GM12891 (cell line): ENCODE data around the gene IL1RAPL2.
"Not testable (repeated sequence)": the region's sequence is repeated elsewhere in the genome, so short reads cannot be mapped to it uniquely, and the experiment has no call there.

ENCODE experiments used
- DNase-seq: peaks from one replicate; pipeline ENCODE4 v3.0.0; 2011; ENCODE audit warnings: low spot score; ENCODE audit not compliant: insufficient read length
- FAIRE-seq: peaks from 2 replicates; lab custom pipeline; 2011; peaks lifted over from hg19 to GRCh38; lab: Jason Lieb, UNC
- PAX5 ChIP-seq: IDR thresholded peaks from 2 replicates; pipeline ENCODE4 v1.6.1; 2011; ENCODE audit warnings: low read length, moderate library complexity, mild to moderate bottlenecking; ENCODE audit not compliant: insufficient read depth, severe bottlenecking
- POLR2A ChIP-seq: IDR thresholded peaks from 2 replicates; pipeline ENCODE4 v1.6.1; 2011; ENCODE audit warnings: low read depth, low read length, control low read depth
- POLR2AphosphoS5 ChIP-seq: IDR thresholded peaks from 2 replicates; pipeline ENCODE4 v1.6.1; 2011; ENCODE audit warnings: low read depth, low read length, control low read depth
- POU2F2 ChIP-seq: IDR thresholded peaks from 2 replicates; pipeline ENCODE4 v1.6.1; 2011; ENCODE audit warnings: low read depth, mild to moderate bottlenecking, control low read depth, low read length, moderate library complexity
- SPI1 ChIP-seq: IDR thresholded peaks from 2 replicates; pipeline ENCODE4 v1.6.1; 2011; ENCODE audit warnings: low read depth, low read length, control low read depth
- TAF1 ChIP-seq: IDR thresholded peaks from 2 replicates; pipeline ENCODE4 v1.6.1; 2011; ENCODE audit warnings: low read depth, low read length, control low read depth

The IL1RAPL2 gene

GRCh38 chrX:104669063-104669462, 103.1 kb downstream of the IL1RAPL2 start:
- DNase-seq (no peak), FAIRE-seq (no peak)
- TF ChIP-seq TAF1 (no peak), POLR2AphosphoS5 (no peak), POLR2A (no peak), PAX5 (no peak), SPI1 (no peak), POU2F2 (no peak)

- peak; percentile 45 for FAIRE-seq
- TF ChIP-seq POU2F2 (no peak), TAF1 (no peak), SPI1 (no peak), POLR2AphosphoS5 (no peak), PAX5 (no peak), POLR2A (no peak)
- DNase-seq, result no peak
Observed at GRCh38 chrX:104670051-104670450, 104.1 kb downstream of the IL1RAPL2 start.

GRCh38 chrX:104677517-104677916, 111.5 kb downstream of the IL1RAPL2 start:
- FAIRE-seq, DNase-seq: not testable (repeated sequence)

- no peak for DNase-seq
- FAIRE-seq, result no peak
- TF ChIP-seq POLR2A (no peak), PAX5 (no peak), POU2F2 (no peak), POLR2AphosphoS5 (no peak), TAF1 (no peak), SPI1 (no peak)
Observed at GRCh38 chrX:104679175-104679574, 113.2 kb downstream of the IL1RAPL2 start.

- DNase-seq (no peak), FAIRE-seq (no peak)
- TF ChIP-seq TAF1, result no peak
Observed at GRCh38 chrX:104681214-104681613, 115.2 kb downstream of the IL1RAPL2 start.

- no peak for FAIRE-seq
- no peak for TF ChIP-seq PAX5
- no peak for TF ChIP-seq POLR2AphosphoS5
- no peak for DNase-seq
Observed at GRCh38 chrX:104684077-104684476, 118.1 kb downstream of the IL1RAPL2 start.

GRCh38 chrX:104695593-104695992, 129.6 kb downstream of the IL1RAPL2 start:
- DNase-seq (no peak), FAIRE-seq (no peak)

GRCh38 chrX:104696667-104697066, 130.7 kb downstream of the IL1RAPL2 start:
- DNase-seq (no peak), FAIRE-seq (no peak)
- no peak for TF ChIP-seq TAF1
- TF ChIP-seq POLR2A, result no peak
- no peak for TF ChIP-seq POLR2AphosphoS5
- TF ChIP-seq SPI1, result no peak
- TF ChIP-seq PAX5, result no peak
- no peak for TF ChIP-seq POU2F2

More at GRCh38 chrX:104695593-104695992, 129.6 kb downstream of the IL1RAPL2 start:
- TF ChIP-seq SPI1 (no peak), TAF1 (no peak), POU2F2 (no peak), PAX5 (no peak), POLR2AphosphoS5 (no peak), POLR2A (no peak)

GRCh38 chrX:104697294-104697693, 131.3 kb downstream of the IL1RAPL2 start:
- TF ChIP-seq POLR2A (no peak), TAF1 (no peak)
- no peak for FAIRE-seq

GRCh38 chrX:104707042-104707441, 141.0 kb downstream of the IL1RAPL2 start:
- no peak for DNase-seq
- no peak for FAIRE-seq
- no peak for TF ChIP-seq TAF1
- no peak for TF ChIP-seq PAX5
- TF ChIP-seq SPI1, result no peak
- no peak for TF ChIP-seq POLR2A
- no peak for TF ChIP-seq POU2F2
- TF ChIP-seq POLR2AphosphoS5, result no peak

More at GRCh38 chrX:104697294-104697693, 131.3 kb downstream of the IL1RAPL2 start:
- DNase-seq, result no peak

- TF ChIP-seq POLR2A (no peak), PAX5 (no peak), SPI1 (no peak), POU2F2 (no peak), POLR2AphosphoS5 (no peak)
- FAIRE-seq, result no peak
- DNase-seq, result no peak
Observed at GRCh38 chrX:104707572-104707971, 141.6 kb downstream of the IL1RAPL2 start.
